Activated gamma-delta T cell (primary cell): ENCODE data around the gene PRIMA1.

Source experiments
- DNase-seq: peaks from one replicate; lab custom pipeline; 2025; lab: John Stamatoyannopoulos, UW

PRIMA1 gene

GRCh38 chr14:93676416-93676958, 111.8 kb downstream of the PRIMA1 start:
- DNase-seq, result no peak

- no peak for DNase-seq
These were observed 112.6 kb downstream of the PRIMA1 start for GRCh38 chr14:93675651-93676050.

GRCh38 chr14:93674343-93674742, 113.9 kb downstream of the PRIMA1 start:
- no peak for DNase-seq

- DNase-seq, result no peak
These were observed 118.7 kb downstream of the PRIMA1 start for GRCh38 chr14:93669632-93670031.
